ENCODE data around the gene HLCS.

HLCS gene

GRCh38 chr21:36877741-36878140, 88.7 kb downstream of the HLCS start:
- DNase-seq = no peak

- DNase-seq = no peak
Measured at GRCh38 chr21:36874665-36875064, 91.8 kb downstream of the HLCS start.

DNA sequence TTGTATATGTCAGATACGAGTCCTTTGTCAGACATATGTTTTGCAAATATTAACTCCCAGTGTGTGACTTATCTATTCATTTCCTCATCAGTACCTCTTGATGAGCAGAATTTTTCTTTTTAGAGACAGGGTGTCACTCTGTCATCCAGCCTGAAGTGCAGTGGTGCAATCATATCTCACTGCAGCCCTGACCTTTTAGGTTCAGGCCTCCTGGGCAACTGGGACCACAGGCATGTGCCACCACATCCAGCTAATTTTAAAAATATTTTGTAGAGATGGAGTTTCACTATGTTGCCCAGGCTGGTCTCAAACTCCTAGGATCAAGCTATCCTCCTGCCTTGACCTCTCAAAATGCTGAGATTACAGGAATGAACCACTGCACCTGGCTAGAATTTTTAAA, 93.0 kb downstream of the HLCS start:
- no peak for DNase-seq

- no peak for DNase-seq
Measured at GRCh38 chr21:36867291-36867905, 99.1 kb downstream of the HLCS start.

GRCh38 chr21:36866419-36866818, 100.0 kb downstream of the HLCS start:
- DNase-seq = no peak

GRCh38 chr21:36864974-36865373, 101.5 kb downstream of the HLCS start:
- DNase-seq = no peak

DNA sequence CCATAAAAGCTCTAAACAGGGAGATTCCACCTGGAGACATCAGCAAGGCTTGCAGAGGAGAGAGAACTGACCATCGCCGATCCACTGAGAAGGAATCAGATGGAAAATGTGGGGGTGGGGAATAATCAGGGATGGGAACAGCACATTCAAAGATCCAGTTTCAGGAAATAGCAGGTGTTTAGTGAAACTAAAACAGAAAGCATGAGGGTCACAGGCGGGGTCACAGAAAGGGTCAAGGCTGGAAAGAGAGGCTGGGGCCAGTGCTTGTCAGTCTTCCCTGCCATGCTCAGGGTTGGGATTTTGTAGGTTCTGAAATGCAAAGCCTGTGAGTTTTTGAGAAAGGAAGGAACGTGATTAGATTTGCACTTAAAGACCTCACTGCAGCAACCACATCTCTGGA, 103.2 kb downstream of the HLCS start:
- DNase-seq = no peak

GRCh38 chr21:36861595-36862323, 104.7 kb downstream of the HLCS start:
- no peak for DNase-seq

DNA sequence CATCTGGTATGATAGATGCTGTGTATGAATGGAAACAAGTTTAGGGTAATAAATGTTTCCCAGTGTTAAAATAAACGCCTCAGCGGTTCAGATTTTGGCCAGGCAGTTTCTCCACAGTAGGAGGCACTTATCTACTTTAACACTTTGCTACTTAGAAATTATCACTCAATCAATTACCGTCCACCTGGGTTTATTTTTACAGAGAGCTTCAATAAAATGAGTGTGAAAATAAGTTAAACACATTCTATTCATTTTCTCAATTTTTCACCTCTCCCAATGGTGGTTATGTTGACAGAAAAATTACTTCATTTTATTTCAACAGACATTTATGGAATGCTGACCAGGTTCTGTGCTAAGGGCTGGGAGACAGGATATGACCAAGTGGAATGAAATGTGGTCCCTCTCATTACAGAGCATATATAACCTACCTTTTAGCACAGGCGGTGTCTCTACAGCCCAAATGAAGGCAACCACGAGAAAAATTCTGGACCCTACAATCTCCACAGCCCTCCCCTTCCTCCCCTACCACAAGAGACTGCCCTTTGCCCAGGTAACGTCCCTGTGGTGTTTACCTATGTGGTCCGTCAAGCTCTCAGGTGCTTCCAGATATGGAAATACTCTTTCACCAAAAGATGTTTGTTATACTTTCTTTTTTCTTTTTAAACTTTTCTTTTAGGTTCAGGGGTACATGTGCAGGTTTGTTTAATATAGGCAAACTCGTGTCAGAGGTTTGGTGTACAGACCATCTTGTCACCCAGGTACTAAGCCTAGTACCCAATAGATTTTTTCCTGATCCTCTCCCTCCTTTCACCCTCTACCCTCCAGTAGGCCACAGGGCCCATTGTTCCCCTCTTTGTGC, 105.5 kb downstream of the HLCS start:
- peak in 1 of 2 experiments; percentile 28 for DNase-seq

GRCh38 chr21:36859744-36860501, 106.5 kb downstream of the HLCS start:
- DNase-seq = no peak

- DNase-seq = no peak
Measured at GRCh38 chr21:36858320-36858957, 108.0 kb downstream of the HLCS start.

DNA sequence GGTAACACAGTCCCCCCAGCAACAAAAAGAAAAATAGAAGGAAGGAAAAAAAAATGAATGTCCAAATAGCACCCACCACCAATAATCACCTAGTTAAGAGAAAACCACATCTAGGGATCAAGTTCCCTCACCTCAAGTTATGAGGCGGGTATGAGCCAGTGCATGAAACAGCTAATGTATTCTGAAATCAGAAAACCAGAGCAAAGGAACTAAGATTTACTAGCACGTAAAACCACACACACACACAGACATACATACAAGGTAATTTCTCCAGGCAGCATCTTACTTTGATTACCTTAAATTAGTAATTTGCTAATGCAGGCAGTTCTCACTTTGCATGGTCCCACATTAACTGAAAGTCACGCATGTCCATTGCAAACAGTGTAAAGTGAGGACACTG, 109.8 kb downstream of the HLCS start:
- no peak for DNase-seq

GRCh38 chr21:36854391-36854790, 112.1 kb downstream of the HLCS start:
- DNase-seq = peak; percentile 3 to 17

DNA sequence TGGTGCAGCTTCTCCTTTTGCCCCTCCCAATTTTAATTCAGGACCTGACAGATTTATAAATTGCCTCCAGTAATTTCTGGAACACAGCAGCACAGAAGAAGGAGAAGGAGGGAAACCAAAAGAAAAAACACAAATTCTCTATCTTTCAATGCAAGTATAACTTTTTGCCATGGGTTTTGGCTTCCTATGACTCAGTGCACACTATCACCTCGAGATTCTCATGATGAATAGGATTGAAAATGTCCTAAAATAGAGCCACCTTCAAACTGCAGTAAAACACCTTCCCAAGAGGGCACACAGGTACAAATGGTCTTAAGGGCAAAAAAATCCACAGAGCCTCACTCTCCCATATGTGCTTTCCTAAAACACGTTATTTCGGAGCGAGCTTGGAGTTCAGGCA, 113.6 kb downstream of the HLCS start:
- no peak for DNase-seq

GRCh38 chr21:36852293-36852692, 114.2 kb downstream of the HLCS start:
- DNase-seq = peak in 1 of 2 experiments; percentile 1

DNA sequence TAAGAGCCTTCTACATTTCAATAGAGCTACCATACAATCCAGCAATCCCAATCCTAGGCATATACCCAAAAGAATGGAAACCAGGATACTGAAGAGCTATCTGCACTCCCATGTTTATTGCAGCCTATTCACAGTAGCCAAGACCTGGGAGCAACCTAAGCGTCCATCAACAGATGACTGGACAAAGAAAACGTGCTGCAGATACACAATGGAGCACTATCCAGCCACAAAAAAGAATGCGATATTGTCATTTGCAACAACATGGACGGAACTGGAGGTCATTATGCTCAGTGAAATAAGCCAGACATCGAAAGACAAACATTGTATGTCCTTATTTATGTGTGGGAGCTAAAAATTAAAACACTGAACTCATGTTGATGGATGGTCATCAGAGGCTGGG, 115.3 kb downstream of the HLCS start:
- DNase-seq = no peak

DNA sequence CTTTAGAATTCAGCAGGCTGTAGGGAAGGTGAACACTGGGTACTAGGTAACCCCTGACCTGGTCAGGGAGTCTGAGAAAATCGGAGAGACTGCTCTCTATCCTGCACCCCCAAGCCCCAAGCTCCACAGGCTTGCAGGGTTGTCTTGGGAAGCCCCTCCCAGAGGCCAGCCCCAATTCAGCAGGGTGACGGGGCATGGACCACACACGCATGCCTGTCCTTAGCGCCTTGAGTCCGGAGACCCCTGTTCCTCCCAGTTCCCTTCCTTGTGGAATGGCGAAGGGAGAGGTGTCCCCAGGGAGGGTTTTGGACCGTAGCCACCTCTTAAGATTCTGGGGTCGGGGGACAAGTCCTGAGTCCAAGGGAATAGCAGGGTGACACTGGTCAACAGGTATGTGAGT, 116.1 kb downstream of the HLCS start:
- no peak for DNase-seq

DNA sequence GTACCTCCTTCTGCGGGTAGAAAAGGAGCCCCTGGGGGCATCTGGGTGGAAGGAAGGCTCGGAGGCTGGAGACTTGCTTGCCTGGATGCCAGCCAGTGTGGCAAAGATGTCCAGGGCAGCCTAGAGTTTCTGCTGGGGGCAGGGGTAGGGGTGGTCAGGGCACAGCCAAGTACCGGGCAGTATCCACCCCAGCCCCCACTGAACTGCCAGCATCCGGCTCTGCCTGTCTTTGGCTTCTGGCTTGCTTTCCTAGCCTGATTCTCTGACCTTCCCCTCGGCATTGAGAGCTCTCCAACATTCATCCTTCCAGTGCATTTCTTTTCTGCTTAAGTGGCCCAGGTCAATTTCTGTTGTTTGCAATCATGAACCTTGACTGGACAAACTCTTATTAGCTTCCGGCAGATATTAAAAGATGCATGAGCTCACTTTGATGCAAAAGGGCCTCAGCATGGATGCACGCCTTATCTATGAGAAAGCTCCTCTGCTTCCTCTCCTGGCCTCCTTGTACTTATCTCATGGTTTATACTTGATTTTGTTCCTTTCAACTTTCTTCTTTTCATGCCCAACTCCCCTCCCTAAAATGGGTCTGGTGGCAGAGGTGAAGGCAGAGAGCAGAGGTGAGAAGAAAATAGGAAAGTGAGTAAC, 116.9 kb downstream of the HLCS start:
- no peak for DNase-seq

- no peak for DNase-seq
Measured at GRCh38 chr21:36848730-36849274, 117.7 kb downstream of the HLCS start.

- no peak for DNase-seq
Measured at GRCh38 chr21:36847189-36847588, 119.3 kb downstream of the HLCS start.

GRCh38 chr21:36846631-36847030, 119.8 kb downstream of the HLCS start:
- no peak for DNase-seq

DNA sequence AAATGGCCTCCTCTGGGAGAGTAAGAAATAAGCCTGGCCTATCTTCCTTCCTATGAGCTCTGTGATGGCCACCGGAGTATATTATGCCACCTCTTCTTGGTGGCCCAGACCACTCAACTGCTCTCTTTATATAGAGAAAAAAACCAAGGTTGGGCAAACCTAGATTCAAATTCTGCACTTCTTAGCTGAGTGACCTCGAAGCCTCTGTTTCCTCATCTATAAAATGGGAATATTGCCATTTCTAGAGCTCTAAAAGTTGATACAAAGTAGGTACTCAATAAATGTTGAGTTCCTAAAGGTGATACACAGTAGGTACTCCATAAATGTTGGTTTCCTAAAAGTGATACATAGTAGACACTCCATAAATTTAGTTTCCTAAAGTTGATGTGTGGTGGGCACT, 120.7 kb downstream of the HLCS start:
- DNase-seq = no peak

All from NCI-H2081 (cell line).